GM18520 (cell line): Measurements from ENCODE around the gene LCN12.
A peak's percentile ranks its signal among the peaks of the same experiment; 100 is the strongest.

ENCODE experiments used
- ATAC-seq: cut with Tn5 transposase; IDR thresholded peaks from one replicate; pipeline ENCODE4 v1.9.1; 2021; ENCODE audit not compliant: unreplicated experiment

Gene LCN12

GRCh38 chr9:136926749-136927148 is 25.3 kb upstream of the LCN12 start:
- no peak for ATAC-seq

GRCh38 chr9:136927343-136928271 is 24.5 kb upstream of the LCN12 start:
- ATAC-seq = no peak

- no peak for ATAC-seq
These were observed 23.5 kb upstream of the LCN12 start for GRCh38 chr9:136928591-136928990.

- no peak for ATAC-seq
These were observed 22.1 kb upstream of the LCN12 start for GRCh38 chr9:136930014-136930413.

GRCh38 chr9:136931611-136932130 is 20.4 kb upstream of the LCN12 start:
- ATAC-seq = no peak

GRCh38 chr9:136934277-136934676 is 17.8 kb upstream of the LCN12 start:
- ATAC-seq = no peak

- no peak for ATAC-seq
These were observed 16.4 kb upstream of the LCN12 start for GRCh38 chr9:136935651-136936050.

- ATAC-seq = no peak
These were observed 15.4 kb upstream of the LCN12 start for GRCh38 chr9:136936645-136937170.

GRCh38 chr9:136937186-136938001 is 14.7 kb upstream of the LCN12 start:
- ATAC-seq = no peak

- no peak for ATAC-seq
These were observed 12.6 kb upstream of the LCN12 start for GRCh38 chr9:136939431-136939995.

GRCh38 chr9:136939996-136940525 is 12.0 kb upstream of the LCN12 start:
- no peak for ATAC-seq

GRCh38 chr9:136940526-136941230 is 11.4 kb upstream of the LCN12 start:
- no peak for ATAC-seq

GRCh38 chr9:136941231-136942111 is 10.6 kb upstream of the LCN12 start:
- ATAC-seq = no peak

- ATAC-seq = no peak
These were observed 9.8 kb upstream of the LCN12 start for GRCh38 chr9:136942112-136942880.

GRCh38 chr9:136942881-136943230 is 9.2 kb upstream of the LCN12 start:
- no peak for ATAC-seq

GRCh38 chr9:136943291-136944211 is 8.5 kb upstream of the LCN12 start:
- ATAC-seq = no peak

- peak; percentile 37 for ATAC-seq
These were observed 7.9 kb upstream of the LCN12 start for GRCh38 chr9:136944212-136944518.
